Measurements from ENCODE around the gene TMEM178B.

DNA sequence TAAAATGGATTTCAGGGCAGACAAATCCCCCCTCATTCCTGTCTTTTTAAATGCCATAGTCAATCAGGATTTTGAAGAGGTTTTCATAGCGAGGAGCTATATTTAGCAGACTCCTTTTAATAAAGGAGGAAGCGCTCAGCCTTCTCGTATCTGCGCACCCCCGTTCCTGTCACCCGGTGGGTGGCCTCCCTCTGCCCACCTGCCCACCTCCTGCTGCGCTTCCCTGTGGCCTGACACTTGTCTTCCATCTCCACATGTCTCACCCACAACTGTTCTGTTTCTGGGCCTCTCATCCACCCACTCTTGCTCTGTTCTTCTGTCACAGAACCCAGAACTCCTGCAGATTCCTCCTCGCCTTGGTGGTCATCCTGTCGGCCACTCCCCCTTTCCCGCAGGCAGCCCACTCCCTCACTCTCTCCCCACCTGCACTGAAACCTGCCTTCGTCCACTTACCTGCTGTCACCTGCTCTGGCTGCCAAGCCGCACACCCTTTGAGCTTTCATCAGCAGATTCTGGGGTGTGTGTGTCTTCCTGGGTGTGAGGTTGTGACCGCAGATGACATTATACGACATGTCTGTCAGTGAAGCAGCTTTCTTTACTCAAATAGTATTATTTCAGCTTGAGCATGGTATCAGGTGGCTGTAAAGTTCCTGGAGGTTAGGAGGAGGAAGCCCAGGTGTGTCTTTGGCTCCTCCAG lies 313.8 kb downstream of the TMEM178B start:
- TF ChIP-seq, protein P1, sequence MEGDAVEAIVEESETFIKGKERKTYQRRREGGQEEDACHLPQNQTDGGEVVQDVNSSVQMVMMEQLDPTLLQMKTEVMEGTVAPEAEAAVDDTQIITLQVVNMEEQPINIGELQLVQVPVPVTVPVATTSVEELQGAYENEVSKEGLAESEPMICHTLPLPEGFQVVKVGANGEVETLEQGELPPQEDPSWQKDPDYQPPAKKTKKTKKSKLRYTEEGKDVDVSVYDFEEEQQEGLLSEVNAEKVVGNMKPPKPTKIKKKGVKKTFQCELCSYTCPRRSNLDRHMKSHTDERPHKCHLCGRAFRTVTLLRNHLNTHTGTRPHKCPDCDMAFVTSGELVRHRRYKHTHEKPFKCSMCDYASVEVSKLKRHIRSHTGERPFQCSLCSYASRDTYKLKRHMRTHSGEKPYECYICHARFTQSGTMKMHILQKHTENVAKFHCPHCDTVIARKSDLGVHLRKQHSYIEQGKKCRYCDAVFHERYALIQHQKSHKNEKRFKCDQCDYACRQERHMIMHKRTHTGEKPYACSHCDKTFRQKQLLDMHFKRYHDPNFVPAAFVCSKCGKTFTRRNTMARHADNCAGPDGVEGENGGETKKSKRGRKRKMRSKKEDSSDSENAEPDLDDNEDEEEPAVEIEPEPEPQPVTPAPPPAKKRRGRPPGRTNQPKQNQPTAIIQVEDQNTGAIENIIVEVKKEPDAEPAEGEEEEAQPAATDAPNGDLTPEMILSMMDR (IDR thresholded peaks at IDR 0.05; ENCODE audit: poor library complexity, severe bottlenecking) = no peak
- TF ChIP-seq, protein P2, sequence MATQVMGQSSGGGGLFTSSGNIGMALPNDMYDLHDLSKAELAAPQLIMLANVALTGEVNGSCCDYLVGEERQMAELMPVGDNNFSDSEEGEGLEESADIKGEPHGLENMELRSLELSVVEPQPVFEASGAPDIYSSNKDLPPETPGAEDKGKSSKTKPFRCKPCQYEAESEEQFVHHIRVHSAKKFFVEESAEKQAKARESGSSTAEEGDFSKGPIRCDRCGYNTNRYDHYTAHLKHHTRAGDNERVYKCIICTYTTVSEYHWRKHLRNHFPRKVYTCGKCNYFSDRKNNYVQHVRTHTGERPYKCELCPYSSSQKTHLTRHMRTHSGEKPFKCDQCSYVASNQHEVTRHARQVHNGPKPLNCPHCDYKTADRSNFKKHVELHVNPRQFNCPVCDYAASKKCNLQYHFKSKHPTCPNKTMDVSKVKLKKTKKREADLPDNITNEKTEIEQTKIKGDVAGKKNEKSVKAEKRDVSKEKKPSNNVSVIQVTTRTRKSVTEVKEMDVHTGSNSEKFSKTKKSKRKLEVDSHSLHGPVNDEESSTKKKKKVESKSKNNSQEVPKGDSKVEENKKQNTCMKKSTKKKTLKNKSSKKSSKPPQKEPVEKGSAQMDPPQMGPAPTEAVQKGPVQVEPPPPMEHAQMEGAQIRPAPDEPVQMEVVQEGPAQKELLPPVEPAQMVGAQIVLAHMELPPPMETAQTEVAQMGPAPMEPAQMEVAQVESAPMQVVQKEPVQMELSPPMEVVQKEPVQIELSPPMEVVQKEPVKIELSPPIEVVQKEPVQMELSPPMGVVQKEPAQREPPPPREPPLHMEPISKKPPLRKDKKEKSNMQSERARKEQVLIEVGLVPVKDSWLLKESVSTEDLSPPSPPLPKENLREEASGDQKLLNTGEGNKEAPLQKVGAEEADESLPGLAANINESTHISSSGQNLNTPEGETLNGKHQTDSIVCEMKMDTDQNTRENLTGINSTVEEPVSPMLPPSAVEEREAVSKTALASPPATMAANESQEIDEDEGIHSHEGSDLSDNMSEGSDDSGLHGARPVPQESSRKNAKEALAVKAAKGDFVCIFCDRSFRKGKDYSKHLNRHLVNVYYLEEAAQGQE (IDR thresholded peaks at IDR 0.05; ENCODE audit: borderline replicate concordance) = no peak
- TF ChIP-seq MXI1 (conservative IDR thresholded peaks at IDR 0.05; ENCODE audit: poor library complexity, severe bottlenecking) (no peak), SMC3 (conservative IDR thresholded peaks at IDR 0.05; ENCODE audit: poor library complexity) (no peak), EP300 (conservative IDR thresholded peaks at IDR 0.05; ENCODE audit: poor library complexity, severe bottlenecking) (no peak)

Data from neural cell (in vitro differentiated cells).